Epithelial cell of esophagus (primary cell): ENCODE data around the gene FKBP2.

Experiments
- DNase-seq: peaks from one replicate; pipeline ENCODE4 v3.0.0; 2010; ENCODE audit warnings: low read depth
- H3K4me3 ChIP-seq: 2 replicates; pipeline ENCODE4 v1.5.1; 2011; ENCODE audit warnings: mild to moderate bottlenecking, low read length, control low read depth
- TF ChIP-seq, protein P1 (sequence below): IDR thresholded peaks from 2 replicates; pipeline ENCODE4 v1.5.1; 2011; ENCODE audit warnings: low read depth, mild to moderate bottlenecking, low read length, control low read depth, inconsistent platforms; ENCODE audit not compliant: insufficient read depth; ENCODE audit errors: missing control alignments

FKBP2 gene

DNA sequence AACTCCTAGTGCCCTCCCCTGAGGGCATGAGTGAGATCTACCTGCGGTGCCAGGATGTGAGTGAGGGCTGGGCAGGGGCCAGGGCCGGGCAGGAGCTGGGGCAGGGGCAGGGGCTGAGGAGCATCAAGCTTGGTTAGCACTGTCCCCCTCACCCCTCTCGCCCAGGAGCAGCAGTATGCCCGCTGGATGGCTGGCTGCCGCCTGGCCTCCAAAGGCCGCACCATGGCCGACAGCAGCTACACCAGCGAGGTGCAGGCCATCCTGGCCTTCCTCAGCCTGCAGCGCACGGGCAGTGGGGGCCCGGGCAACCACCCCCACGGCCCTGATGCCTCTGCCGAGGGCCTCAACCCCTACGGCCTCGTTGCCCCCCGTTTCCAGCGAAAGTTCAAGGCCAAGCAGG, 20.6 kb upstream of the FKBP2 start:
- TF ChIP-seq, protein P1, sequence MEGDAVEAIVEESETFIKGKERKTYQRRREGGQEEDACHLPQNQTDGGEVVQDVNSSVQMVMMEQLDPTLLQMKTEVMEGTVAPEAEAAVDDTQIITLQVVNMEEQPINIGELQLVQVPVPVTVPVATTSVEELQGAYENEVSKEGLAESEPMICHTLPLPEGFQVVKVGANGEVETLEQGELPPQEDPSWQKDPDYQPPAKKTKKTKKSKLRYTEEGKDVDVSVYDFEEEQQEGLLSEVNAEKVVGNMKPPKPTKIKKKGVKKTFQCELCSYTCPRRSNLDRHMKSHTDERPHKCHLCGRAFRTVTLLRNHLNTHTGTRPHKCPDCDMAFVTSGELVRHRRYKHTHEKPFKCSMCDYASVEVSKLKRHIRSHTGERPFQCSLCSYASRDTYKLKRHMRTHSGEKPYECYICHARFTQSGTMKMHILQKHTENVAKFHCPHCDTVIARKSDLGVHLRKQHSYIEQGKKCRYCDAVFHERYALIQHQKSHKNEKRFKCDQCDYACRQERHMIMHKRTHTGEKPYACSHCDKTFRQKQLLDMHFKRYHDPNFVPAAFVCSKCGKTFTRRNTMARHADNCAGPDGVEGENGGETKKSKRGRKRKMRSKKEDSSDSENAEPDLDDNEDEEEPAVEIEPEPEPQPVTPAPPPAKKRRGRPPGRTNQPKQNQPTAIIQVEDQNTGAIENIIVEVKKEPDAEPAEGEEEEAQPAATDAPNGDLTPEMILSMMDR, result no peak
- no peak overlapping the region for H3K4me3 ChIP-seq
- no peak for DNase-seq

DNA sequence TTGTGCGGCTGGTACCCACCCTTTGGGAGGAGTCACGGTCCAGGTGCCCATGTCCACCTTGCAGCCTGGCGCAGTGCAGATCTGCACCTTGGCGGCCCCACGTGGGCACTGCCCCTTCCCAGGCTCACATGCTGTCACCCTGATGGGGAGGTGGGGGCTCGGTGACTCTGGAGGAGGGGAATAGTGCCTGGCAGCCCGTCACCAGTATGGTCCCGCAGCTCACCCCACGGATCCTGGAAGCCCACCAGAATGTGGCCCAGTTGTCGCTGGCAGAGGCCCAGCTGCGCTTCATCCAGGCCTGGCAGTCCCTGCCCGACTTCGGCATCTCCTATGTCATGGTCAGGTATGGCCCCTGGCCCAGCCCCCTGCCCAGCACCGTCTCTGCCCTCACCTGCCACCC, 20.1 kb upstream of the FKBP2 start:
- no peak overlapping the region for H3K4me3 ChIP-seq
- TF ChIP-seq, protein P1, result no peak
- no peak for DNase-seq

DNA sequence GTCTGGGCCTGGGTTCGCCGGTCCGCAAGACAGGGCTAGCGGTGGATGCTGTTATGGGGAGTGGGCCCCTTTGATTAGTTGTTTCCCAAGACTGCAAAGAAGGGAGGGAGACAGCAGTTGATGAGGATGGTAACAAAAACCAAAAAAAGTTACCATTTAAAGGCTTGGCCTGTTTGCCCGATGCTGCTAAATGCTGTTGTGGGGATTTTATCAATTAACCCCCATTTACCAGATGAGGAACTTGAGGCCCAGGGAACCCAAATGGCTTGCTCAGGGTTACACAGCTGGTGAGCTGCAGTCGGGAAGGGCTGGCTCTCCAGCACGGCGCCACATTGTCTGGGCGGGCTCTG, 18.3 kb upstream of the FKBP2 start:
- H3K4me3 ChIP-seq, result no peak overlapping the region
- TF ChIP-seq, protein P1, result no peak
- DNase-seq, result no peak

DNA sequence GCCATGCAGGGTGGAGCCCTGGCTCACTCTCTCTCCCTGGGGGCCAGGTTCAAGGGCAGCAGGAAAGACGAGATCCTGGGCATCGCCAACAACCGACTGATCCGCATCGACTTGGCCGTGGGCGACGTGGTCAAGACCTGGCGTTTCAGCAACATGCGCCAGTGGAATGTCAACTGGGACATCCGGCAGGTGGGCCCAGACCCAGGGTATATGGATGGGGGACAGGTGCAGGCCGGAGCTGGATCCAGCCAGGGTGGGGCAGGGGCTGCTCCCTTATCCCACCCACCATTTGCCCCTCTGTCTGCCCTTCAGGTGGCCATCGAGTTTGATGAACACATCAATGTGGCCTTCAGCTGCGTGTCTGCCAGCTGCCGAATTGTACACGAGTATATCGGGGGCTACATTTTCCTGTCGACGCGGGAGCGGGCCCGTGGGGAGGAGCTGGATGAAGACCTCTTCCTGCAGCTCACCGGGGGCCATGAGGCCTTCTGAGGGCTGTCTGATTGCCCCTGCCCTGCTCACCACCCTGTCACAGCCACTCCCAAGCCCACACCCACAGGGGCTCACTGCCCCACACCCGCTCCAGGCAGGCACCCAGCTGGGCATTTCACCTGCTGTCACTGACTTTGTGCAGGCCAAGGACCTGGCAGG, 17.8 kb upstream of the FKBP2 start:
- H3K4me3 ChIP-seq, result no peak overlapping the region
- DNase-seq, result no peak
- TF ChIP-seq, protein P1, result no peak

DNA sequence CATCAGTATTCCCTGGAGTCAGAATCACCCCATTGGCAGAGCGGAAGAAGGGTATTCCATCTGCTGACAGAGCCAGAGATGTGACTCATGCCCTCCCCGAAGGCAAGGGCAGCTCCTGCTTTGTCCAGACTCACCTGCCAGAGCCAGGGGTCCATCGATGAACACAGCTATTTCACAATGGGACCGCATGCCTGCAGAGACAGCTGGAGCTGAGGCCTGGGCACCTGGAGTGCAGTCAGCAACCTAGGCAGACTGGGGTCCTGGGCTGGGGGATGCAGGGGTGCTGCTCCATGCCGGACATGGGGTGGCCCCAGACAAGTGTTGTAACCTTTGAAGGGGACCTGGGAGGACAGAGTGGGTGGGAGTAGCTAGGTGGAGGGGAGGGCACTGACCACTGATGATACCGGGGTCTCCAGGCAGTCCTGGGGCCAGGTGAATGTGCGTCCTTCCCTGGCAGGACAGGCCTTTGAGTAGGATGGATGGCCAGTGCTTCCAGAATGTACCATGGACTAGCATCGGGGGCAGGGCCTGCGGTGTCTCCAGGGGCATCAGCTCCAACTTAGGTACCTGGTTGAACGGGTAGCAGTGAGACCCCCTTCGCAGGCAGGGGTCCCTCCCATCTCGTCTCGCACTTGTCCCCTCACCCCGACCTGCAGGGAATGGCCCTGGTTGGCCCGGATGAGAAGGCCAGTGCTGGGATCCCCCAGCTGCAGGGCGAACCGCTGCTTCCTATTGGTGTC, 16.6 kb upstream of the FKBP2 start:
- TF ChIP-seq, protein P1, result no peak
- DNase-seq, result peak; percentile 75
- no peak overlapping the region for H3K4me3 ChIP-seq

DNA sequence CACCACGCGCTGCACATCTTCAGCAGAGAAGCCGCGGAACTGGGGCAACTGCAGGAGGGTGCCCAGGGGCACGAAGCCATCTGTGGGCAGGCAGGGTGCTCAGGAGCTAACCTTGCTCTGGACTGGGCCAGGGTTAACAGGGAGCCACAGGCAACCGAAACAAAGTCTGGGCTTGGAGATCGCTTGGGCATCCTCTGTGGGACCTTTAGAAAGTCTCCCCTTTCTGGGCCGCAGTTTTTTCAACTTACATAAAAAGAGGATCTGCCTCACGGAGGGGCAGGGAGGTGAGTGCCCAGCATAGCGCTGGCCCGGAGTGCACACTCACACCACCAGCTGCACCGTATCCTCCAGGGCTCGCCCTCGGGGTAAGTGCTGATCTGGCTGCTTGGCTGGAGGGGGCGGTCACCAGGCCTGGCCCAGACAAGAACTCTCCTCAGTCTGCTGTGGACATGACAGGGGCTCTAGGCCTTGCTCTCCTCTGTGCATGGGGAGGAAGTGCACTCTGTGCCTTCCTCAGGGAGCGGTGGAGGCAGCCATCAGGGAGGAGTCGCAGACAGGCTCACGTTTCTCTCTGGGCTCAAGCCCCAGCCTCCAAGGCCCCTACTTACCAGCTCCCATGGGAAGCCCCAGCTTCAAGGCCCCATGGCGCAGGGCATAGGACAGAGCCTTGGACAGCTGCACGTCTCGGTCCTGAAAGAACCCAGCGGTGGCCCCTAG, 15.8 kb upstream of the FKBP2 start:
- TF ChIP-seq, protein P1, result no peak

More for the DNA sequence above, 15.8 kb upstream of the FKBP2 start:
- DNase-seq, result no peak
- H3K4me3 ChIP-seq, result peak overlapping the region; percentile 74
